ENCODE measurements around the gene RRP15.

The RRP15 gene

DNA sequence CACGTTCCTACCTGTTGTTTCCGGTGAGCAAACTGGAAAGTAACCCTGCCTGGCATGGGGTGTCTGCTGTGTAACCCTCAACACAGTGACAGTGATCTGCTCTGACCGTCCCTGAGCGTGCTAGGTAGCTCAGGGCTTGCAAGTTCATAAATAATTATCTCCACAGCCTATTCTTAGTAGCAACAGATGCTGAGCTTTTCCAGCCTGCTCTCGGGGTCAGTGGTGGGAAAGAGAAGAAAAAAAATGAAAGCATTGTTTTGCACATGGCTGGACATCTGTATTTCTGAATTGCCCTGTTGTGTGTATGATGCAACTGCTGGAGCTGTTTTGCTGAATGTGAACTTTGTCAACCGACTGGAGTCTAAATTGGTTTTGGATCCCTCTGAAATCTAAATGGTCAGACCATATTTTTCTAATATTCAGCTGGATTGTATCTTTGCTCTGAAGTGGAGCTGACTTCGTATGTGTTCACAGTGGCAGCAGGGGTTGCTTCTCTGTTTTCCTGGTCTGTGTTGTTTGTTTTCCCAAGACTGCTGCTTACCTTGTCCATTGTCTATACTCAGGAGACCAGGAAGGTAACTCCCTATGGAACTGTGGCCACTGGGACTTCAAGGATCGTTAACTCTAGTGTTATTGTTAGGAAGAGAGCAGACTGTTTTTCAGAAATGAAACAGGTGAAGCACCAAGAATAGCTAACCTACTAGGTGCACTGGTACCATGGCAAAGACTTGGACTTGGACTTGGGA is 87.0 kb downstream of the RRP15 start:
- DNase-seq (ENCODE audit: low spot score), result no peak
- in situ Hi-C loops (cut with MboI; ENCODE audit: low sequenced_read_pairs, unreplicated experiment), result no loop called here
- TF ChIP-seq, protein P1, sequence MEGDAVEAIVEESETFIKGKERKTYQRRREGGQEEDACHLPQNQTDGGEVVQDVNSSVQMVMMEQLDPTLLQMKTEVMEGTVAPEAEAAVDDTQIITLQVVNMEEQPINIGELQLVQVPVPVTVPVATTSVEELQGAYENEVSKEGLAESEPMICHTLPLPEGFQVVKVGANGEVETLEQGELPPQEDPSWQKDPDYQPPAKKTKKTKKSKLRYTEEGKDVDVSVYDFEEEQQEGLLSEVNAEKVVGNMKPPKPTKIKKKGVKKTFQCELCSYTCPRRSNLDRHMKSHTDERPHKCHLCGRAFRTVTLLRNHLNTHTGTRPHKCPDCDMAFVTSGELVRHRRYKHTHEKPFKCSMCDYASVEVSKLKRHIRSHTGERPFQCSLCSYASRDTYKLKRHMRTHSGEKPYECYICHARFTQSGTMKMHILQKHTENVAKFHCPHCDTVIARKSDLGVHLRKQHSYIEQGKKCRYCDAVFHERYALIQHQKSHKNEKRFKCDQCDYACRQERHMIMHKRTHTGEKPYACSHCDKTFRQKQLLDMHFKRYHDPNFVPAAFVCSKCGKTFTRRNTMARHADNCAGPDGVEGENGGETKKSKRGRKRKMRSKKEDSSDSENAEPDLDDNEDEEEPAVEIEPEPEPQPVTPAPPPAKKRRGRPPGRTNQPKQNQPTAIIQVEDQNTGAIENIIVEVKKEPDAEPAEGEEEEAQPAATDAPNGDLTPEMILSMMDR (IDR thresholded peaks at IDR 0.05; ENCODE audit: borderline replicate concordance, control extremely low read depth, extremely low read depth, insufficient read depth, missing control alignments), result no peak

DNA sequence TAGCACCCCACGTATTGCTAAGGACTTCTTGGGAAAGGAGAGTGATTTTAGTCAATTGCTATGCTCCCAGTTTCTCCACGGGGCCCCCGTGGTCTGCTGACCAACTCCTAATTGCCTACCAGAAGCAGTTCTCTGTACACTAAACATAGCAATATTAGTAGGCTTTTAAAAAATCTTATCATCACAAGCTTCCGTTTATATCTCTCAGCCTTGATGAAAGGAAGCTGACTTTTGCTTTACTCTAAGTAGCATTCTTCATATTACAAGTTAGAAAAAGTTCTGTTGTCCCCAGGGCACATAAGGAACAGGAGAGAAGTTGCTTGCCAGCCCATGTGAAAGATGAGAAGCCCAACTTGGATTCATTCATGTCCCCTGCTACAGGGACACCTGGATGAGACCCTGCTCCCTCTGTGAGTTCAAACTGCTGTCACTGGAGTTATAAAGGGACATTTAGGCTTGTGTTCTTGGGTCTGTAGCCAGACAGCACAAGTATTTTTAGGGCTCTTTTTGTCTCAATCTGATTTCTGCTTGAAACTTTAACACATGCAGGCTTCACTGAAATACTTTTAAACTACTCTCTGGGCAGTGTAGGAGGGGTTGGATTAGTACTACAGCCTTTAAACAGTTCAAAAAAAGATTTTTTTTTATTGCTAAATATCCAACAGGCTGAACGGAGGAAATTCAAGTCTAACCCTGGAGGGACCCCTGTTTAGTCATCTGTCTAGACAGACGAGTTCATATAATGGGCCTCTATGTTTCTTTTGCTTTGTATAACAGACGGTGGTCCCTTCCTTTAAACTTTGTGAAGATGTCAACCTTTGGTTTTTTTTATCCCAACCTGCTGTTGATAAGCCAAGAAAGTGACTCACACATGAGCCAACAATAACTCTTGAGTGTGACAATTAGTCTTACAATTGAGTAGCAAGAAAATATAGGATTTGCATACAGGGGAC is 89.6 kb downstream of the RRP15 start:
- DNase-seq (ENCODE audit: low spot score), result no peak
- in situ Hi-C loops (cut with MboI; ENCODE audit: low sequenced_read_pairs, unreplicated experiment), result no loop called here
- TF ChIP-seq, protein P1 (IDR thresholded peaks at IDR 0.05; ENCODE audit: borderline replicate concordance, control extremely low read depth, extremely low read depth, insufficient read depth, missing control alignments), result no peak

DNA sequence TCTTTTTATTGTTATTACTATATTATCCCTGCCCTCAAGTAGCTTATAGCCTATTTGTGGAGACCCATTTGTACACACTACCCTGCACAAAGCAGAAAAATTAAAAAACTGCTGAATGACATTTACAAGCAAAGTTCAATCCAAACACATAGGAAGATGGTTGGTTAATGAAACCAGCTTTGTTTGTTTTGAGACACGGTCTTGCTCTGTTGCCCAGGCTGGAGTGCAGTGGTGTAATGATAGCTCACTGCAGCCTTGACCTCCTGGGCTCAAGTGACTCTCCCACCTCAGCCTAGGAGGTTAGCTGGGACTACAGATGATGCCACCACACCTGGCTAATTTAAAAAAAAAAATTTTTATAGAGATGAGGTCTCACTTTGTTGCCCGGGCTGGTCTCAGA is 91.6 kb downstream of the RRP15 start:
- in situ Hi-C loops (cut with MboI; ENCODE audit: low sequenced_read_pairs, unreplicated experiment), result no loop called here
- TF ChIP-seq, protein P1 (IDR thresholded peaks at IDR 0.05; ENCODE audit: borderline replicate concordance, control extremely low read depth, extremely low read depth, insufficient read depth, missing control alignments), result no peak
- no peak for DNase-seq (ENCODE audit: low spot score)

DNA sequence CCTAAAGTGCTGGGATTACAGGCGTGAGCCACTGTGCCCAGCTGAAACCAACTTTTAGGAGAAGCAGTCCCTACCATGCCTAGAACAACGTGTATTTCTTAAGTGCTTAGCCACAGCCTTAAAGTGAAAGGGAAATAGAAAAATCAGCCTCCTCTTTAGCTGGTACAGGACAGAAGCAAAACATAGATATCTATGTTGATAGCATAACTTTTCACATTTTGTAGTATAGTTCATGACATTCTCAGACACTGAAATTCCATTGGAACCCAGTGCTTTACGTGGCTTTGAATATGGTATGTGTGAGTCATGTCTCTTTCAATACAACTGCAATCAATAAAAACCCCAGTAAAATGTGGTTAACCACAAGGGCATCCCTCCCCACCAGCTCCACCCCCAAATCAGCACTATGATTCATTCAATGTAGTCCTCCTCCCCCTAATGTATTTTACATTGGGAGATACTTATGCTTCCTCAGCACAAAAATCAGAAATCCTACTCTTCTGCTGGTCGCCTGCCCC is 92.1 kb downstream of the RRP15 start:
- TF ChIP-seq, protein P1 (IDR thresholded peaks at IDR 0.05; ENCODE audit: borderline replicate concordance, control extremely low read depth, extremely low read depth, insufficient read depth, missing control alignments), result no peak

DNA sequence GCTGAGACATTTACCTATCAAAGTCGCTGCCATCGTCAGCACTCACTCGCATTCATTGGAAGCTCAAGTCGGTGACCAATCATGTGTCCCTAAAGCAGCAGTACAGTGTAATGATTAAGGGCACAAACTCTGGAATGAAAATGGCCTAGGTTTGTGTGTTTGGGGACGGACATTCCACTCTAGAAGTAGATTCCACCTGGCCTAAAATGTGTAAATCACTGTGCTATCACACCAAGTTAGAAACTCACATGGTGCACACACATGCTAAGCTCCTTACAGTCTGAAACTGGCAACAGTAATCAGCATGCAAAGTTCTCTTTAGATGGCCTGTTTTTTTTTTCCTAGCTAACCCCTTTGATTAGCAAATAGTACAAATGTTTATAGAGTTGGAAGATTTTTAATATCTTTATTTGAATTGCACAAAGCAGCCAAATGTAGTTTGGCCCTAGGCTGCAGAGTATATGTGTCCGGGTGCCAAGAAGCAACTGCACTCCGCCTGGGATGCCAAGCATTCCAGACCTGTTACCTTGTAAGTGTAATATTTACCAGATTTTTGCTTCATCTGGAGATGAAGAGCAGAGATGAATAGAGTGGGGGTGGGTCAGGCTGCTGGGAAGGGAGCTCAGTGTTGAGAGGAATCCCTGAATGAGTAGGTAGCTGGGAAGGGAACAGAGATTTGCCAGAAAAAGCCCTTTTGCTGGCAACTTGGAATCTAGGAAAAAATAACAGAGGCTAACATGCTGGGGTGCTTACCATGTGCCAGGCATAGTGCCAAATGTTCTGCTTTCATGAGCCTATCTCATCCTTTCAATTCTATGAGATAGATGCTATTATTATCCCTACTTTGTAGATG is 95.3 kb downstream of the RRP15 start:
- no peak for DNase-seq (ENCODE audit: low spot score)
- in situ Hi-C loops (cut with MboI; ENCODE audit: low sequenced_read_pairs, unreplicated experiment), result no loop called here
- TF ChIP-seq, protein P1 (IDR thresholded peaks at IDR 0.05; ENCODE audit: borderline replicate concordance, control extremely low read depth, extremely low read depth, insufficient read depth, missing control alignments), result no peak

More for the DNA sequence above, 92.1 kb downstream of the RRP15 start:
- no peak for DNase-seq (ENCODE audit: low spot score)
- in situ Hi-C loops (cut with MboI; ENCODE audit: low sequenced_read_pairs, unreplicated experiment), result no loop called here

DNA sequence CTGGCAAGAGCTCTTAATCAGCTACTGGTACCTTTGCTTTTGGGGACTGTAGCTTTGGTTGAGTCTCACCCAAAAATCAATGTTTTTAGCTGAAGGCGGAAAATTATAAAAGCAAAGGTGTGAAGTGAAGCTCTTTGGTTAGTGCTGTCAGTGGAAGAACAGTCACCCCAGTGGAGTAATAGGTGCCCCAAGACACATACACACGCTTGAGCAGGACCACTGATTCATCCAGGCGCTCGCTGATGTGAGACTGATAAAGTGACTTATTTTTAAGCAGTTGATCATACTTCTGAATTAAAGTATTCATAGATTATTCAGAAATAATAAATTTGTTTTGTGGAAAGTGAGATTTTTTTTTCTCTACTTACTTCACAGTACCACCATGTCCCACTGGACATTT is 97.2 kb downstream of the RRP15 start:
- TF ChIP-seq, protein P1 (IDR thresholded peaks at IDR 0.05; ENCODE audit: borderline replicate concordance, control extremely low read depth, extremely low read depth, insufficient read depth, missing control alignments), result no peak
- DNase-seq (ENCODE audit: low spot score), result no peak
- in situ Hi-C loops (cut with MboI; ENCODE audit: low sequenced_read_pairs, unreplicated experiment), result no loop called here

Data from GM13976 (cell line).